Uterine smooth muscle cell (primary cell): Measurements from ENCODE around the gene ATF6B. TPM values are rescaled to one million over a fixed set of nuclear protein-coding genes. Genes with fewer than 3 reads are reported as not detected.

ENCODE experiments used
- total RNA-seq: library from RNA; depleted of rRNA; stranded (reverse); fragments of >200 nt; gene quantifications from 2 replicates; pipeline ENCODE4 v1.2.3, GENCODE V29; 2014

ATF6B gene
- total RNA-seq, result 12.1 and 17.9 TPM in 2 replicates

GRCh38 chr6:32127717-32128592, at the start of gene ATF6B:
Gene ATF6B (minus strand): TSS chr6:32128246. CDS start chr6:32128207, 39 bp downstream.

DNA sequence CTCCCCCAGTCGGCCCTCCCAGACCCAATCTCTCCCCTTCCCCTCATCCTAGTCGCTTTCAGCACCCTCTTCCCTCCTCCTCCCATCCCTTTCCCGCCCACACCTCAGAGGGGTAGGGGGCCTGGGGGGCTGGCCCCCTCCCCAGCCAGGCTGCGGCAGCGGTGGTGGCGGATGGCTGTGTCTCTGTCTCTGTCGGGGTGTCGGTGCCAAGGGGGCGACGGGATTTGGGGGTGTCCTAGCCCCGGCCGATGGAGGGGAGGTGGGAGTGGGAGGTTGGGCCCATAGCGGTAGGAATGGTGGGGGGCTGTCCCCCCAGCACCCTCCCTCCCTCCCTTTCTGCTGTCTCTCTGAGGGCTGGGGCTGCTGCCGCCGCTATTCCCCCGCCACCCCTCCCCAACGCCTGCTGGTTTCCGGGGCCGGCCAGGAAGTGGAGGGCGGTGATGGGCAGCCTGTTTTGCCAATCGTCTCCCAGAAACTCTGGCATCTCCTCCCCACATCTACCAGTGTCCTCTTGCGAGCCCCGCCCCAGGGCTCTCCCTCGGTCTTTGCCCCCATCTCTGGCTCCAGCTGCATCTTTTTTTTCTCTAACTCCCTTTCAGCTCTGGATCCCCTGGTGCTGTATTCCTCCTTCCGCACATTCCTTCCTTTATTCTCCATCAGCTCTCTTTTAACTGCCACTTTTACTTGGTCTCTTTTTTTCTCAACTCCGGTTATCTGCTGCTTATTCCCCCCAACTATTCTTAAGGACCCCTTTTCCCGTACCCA, 47.8 kb upstream of the ATF6B start, which contains the start of gene AGPAT1:
Gene AGPAT1, minus strand, starts transcription at position 374 of the 765 bp plus-strand sequence. CDS start 4,588 bp downstream, outside the sequence.

DNA sequence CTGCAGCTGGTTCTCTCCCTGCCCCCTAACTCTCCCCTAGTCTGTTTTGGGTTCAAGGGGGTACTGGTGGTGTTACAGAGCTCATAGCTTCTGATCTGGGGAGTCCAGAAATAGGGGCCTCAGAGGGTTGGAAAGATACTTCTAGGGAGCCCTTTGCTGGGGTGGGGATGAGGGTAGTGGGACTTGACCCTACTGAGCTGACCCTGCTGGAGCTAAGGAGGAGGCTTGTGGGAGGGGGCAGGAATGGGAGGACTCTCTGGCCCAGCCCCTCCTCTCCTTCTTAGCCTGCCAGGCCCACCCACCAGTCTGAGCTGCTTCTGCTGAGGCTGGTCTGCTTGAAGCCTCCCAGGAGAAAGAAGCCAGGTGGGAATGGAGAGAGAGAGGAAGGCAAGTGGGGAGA, 36.2 kb upstream of the ATF6B start, which contains the start of gene EGFL8:
Gene EGFL8, plus strand, starts transcription at position 301 of the 400 bp plus-strand sequence. CDS start 1,571 bp downstream, outside the sequence.

GRCh38 chr6:32153564-32154513, 25.8 kb upstream of the ATF6B start, which contains the start of gene PPT2:
Gene PPT2 (plus strand): TSS chr6:32154141. CDS start chr6:32154595, 454 bp downstream.

GRCh38 chr6:32151863-32152768, 24.1 kb upstream of the ATF6B start, which contains the start of gene PRRT1:
Gene PRRT1 (minus strand): TSS chr6:32151939. CDS start chr6:32151827, 112 bp downstream.

DNA sequence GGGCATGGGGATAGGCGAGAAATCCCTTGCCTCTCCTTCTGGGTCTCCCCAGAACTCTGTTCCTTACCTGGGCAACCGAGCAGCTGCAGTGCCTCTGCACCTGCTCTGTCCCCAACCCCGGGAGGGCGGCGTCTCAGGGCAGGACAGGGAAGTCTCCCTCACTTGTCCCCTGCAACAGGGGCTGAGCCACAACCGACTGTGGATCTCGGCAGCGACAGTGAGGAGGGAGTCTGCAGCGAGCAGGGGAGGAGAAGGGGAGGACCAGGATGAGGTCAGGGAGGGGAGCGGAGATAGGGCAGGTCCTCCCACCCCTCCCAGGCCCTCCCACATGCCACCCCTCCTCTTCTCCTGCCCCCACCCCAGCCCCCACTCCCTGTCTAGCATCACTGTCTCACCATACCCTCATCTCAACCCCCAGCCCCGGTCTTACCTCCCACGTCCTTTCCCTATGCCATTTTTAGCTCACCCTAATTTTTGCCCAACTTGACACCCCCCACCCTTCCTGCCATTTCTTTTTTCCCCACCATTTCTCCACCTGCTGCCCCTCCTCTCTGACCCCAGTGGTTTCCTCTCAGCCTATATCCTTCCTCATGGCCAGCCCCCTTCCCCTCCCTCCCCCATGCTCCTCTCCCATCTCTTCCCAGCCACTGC, 18.8 kb downstream of the ATF6B start, which contains the start of gene TNXB:
Gene TNXB, minus strand, starts transcription at position 225 of the 651 bp plus-strand sequence. CDS start 11,140 bp downstream, outside the sequence.

Other genes starting within 250 kb of the ATF6B start
- 0.25 TPM in 1 of 2 replicates, not detected in the other for gene SLC44A4, start 249.2 kb downstream of the ATF6B start, total RNA-seq
- 74.0 and 94.5 TPM in 2 replicates for gene EHMT2, start 230.5 kb downstream of the ATF6B start, total RNA-seq
- gene ZBTB12, start 226.2 kb downstream of the ATF6B start, total RNA-seq, result 4.9 and 8.1 TPM in 2 replicates
- gene C2, start 200.5 kb downstream of the ATF6B start, total RNA-seq, result 0.77 and 2.0 TPM in 2 replicates
- gene CFB, start 182.2 kb downstream of the ATF6B start, total RNA-seq, result 2.3 and 5.6 TPM in 2 replicates
- gene NELFE, start 169.3 kb downstream of the ATF6B start, total RNA-seq, result 121 and 171 TPM in 2 replicates
- 50.1 and 53.1 TPM in 2 replicates for gene SKIC2, start 169.1 kb downstream of the ATF6B start, total RNA-seq
- gene DXO, start 156.1 kb downstream of the ATF6B start, total RNA-seq, result 14.1 and 17.1 TPM in 2 replicates
- 2.3 and 13.4 TPM in 2 replicates for gene C4A, start 146.2 kb downstream of the ATF6B start, total RNA-seq
- 2.0 and 6.0 TPM in 2 replicates for gene C4B, start 113.5 kb downstream of the ATF6B start, total RNA-seq
- gene CYP21A2, start 89.8 kb downstream of the ATF6B start, total RNA-seq, result not detected in 2 replicates
- 5.9 and 6.7 TPM in 2 replicates for gene TNXB, start 18.9 kb downstream of the ATF6B start, total RNA-seq
- gene FKBPL, start 2.0 kb upstream of the ATF6B start, total RNA-seq, result 5.2 and 7.9 TPM in 2 replicates
- gene PRRT1, start 23.7 kb upstream of the ATF6B start, total RNA-seq, result 0.11 and 0.12 TPM in 2 replicates
- 9.5 and 14.6 TPM in 2 replicates for gene PPT2, start 25.9 kb upstream of the ATF6B start, total RNA-seq
- 0.66 and 1.00 TPM in 2 replicates for gene EGFL8, start 36.3 kb upstream of the ATF6B start, total RNA-seq
- gene AGPAT1, start 47.8 kb upstream of the ATF6B start, total RNA-seq, result 12.4 and 15.7 TPM in 2 replicates
- 29.0 and 30.9 TPM in 2 replicates for gene RNF5, start 50.2 kb upstream of the ATF6B start, total RNA-seq
- gene AGER, start 56.0 kb upstream of the ATF6B start, total RNA-seq, result 0.12 and 0.44 TPM in 2 replicates
- 41.6 and 42.6 TPM in 2 replicates for gene PBX2, start 62.0 kb upstream of the ATF6B start, total RNA-seq
- 0.44 and 0.87 TPM in 2 replicates for gene GPSM3, start 64.4 kb upstream of the ATF6B start, total RNA-seq
- 0.62 and 1.4 TPM in 2 replicates for gene NOTCH4, start 95.8 kb upstream of the ATF6B start, total RNA-seq
- under 0.01 TPM in 1 of 2 replicates, not detected in the other for gene TSBP1, start 243.7 kb upstream of the ATF6B start, total RNA-seq